Gastrocnemius medialis (tissue), 4 donors: Measurements from ENCODE around the gene ATP1A2. TPM values are rescaled to one million over a fixed set of nuclear protein-coding genes. Genes with fewer than 3 reads are reported as not detected.

Experiments
- ATAC-seq, 2 donors: fragments of 150-250 bp; one replicate each; pipeline ENCODE4 v1.9.1; 2016
- DNase-seq, 2 donors: peaks; one replicate each; pipeline ENCODE4 v3.0.0-alpha.2; 2019
- H3K27ac ChIP-seq, 4 donors: fragments of 200-600 bp; sonication (generic); 1 replicate in 1 of 4; 2 replicates in 3 of 4; pipeline ENCODE4 v1.5.1; 2016 to 2018; ENCODE audit warnings: mild to moderate bottlenecking in 2 of 4, moderate library complexity in 1 of 4
- H3K27me3 ChIP-seq, 3 donors: fragments of 200-600 bp; sonication (generic) in 2 of 3; 1 replicate in 1 of 3; 2 replicates in 2 of 3; pipeline versions ENCODE4 v1.5.1 to v1.6.0; 2016 to 2019; ENCODE audit warnings: mild to moderate bottlenecking in 1 of 3, moderate library complexity in 1 of 3
- H3K36me3 ChIP-seq, 2 donors: fragments of 200-600 bp; sonication (generic) in 1 of 2; one replicate each; pipeline ENCODE4 v1.5.1; 2017 to 2018
- H3K4me1 ChIP-seq, 2 donors: fragments of 200-600 bp; sonication (generic) in 1 of 2; one replicate each; pipeline ENCODE4 v1.5.1; 2016 to 2017; ENCODE audit warnings: mild to moderate bottlenecking in 2 of 2
- H3K4me3 ChIP-seq, 4 donors: fragments of 200-600 bp; sonication (generic) in 3 of 4; 1 replicate in 1 of 4; 2 replicates in 3 of 4; pipeline ENCODE4 v1.5.1; 2016 to 2019; ENCODE audit warnings: mild to moderate bottlenecking in 2 of 4
- H3K9me3 ChIP-seq, 3 donors: fragments of 200-600 bp; sonication (generic) in 2 of 3; 1 replicate in 1 of 3; 2 replicates in 2 of 3; pipeline ENCODE4 v1.5.1; 2016 to 2019
- POLR2A ChIP-seq, 2 donors: fragments of 450-650 bp; IDR thresholded peaks; one replicate each; pipeline ENCODE4 v1.6.1; 2017; ENCODE audit warnings: antibody characterized with exemption in 2 of 2, mild to moderate bottlenecking in 2 of 2, moderate library complexity in 2 of 2
- in situ Hi-C, 4 donors: fragments of 200-750 bp; cut with MboI; loops; one replicate each; pipeline versions ENCODE4 v1.15.0 to v1.8.0; 2017; ENCODE audit warnings: low sequenced_read_pairs in 4 of 4
- intact Hi-C: fragments of 100-400 bp; cut with DNase I; formaldehyde crosslinking; loops from one replicate; pipeline ENCODE4 v1.15.1; 2023; ENCODE audit warnings: low total_unique reads
- total RNA-seq, 4 donors: library from RNA; depleted of rRNA; stranded (reverse); fragments of >200 nt; gene quantifications; one replicate each; pipeline versions ENCODE4 v1.1.0 to v1.2.3, GENCODE V29; 2016
- TF ChIP-seq, protein P1 (sequence below), 5 experiments: fragments of 450-650 bp in 3 of 5; fragments of 200-600 bp in 2 of 5; sonication (generic) in 2 of 5; IDR thresholded peaks in 4 of 5; conservative IDR thresholded peaks in 1 of 5; 1 replicate in 4 of 5; 2 replicates in 1 of 5; pipeline ENCODE4 v1.5.1; 2016 to 2019; ENCODE audit warnings: antibody characterized with exemption in 5 of 5, mild to moderate bottlenecking in 3 of 5, moderate library complexity in 3 of 5

ATP1A2 gene
- total RNA-seq, 4 donors from 2014 or later, result 281 to 710 (median 413) TPM

- in situ Hi-C loops (no loop called here), intact Hi-C loops (no loop called here)
- Histone ChIP-seq H3K4me1 (no peaks in the 10 kb centered on the region), H3K27ac (no peak overlapping the region), H3K36me3 (no peaks in the 10 kb centered on the region), H3K9me3 (no peaks in the 10 kb centered on the region), H3K27me3 (no peaks in the 10 kb centered on the region), H3K4me3 (no peak overlapping the region)
- TF ChIP-seq, protein P1, sequence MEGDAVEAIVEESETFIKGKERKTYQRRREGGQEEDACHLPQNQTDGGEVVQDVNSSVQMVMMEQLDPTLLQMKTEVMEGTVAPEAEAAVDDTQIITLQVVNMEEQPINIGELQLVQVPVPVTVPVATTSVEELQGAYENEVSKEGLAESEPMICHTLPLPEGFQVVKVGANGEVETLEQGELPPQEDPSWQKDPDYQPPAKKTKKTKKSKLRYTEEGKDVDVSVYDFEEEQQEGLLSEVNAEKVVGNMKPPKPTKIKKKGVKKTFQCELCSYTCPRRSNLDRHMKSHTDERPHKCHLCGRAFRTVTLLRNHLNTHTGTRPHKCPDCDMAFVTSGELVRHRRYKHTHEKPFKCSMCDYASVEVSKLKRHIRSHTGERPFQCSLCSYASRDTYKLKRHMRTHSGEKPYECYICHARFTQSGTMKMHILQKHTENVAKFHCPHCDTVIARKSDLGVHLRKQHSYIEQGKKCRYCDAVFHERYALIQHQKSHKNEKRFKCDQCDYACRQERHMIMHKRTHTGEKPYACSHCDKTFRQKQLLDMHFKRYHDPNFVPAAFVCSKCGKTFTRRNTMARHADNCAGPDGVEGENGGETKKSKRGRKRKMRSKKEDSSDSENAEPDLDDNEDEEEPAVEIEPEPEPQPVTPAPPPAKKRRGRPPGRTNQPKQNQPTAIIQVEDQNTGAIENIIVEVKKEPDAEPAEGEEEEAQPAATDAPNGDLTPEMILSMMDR (IDR thresholded peaks at IDR 0.05 in 4 of 5, conservative IDR thresholded peaks at IDR 0.05 in 1 of 5), result no peak
- no peak for TF ChIP-seq POLR2A (IDR thresholded peaks at IDR 0.05)
- DNase-seq (no peak), ATAC-seq (no peak)
Observed at GRCh38 chr1:160179336-160179735, 63.8 kb downstream of the ATP1A2 start.

- in situ Hi-C loops (loop anchor here in 1 of 4 donors (10.0 kb wide), 1 partner anchor 81 kb away; no protein-coding TSS in a partner anchor), intact Hi-C loops (no loop called here)
- TF ChIP-seq, protein P1 (IDR thresholded peaks at IDR 0.05 in 4 of 5, conservative IDR thresholded peaks at IDR 0.05 in 1 of 5), result no peak
- no peak for TF ChIP-seq POLR2A (IDR thresholded peaks at IDR 0.05)
- no peak overlapping the region for H3K4me3 ChIP-seq
- DNase-seq (no peak), ATAC-seq (no peak)
- H3K27ac ChIP-seq, result peak overlapping the region in 1 of 4 donors; percentile 95
- no peaks in the 10 kb centered on the region for H3K36me3 ChIP-seq
- H3K9me3 ChIP-seq, result no peaks in the 10 kb centered on the region
- peaks cover 24 to 36% of the 10 kb centered on the region in 2 donors for H3K4me1 ChIP-seq
- no peaks in the 10 kb centered on the region for H3K27me3 ChIP-seq
Observed at GRCh38 chr1:160186246-160186645, 70.7 kb downstream of the ATP1A2 start.

GRCh38 chr1:160186729-160187128 lies 71.2 kb downstream of the ATP1A2 start:
- no peaks in the 10 kb centered on the region for H3K9me3 ChIP-seq
- H3K27ac ChIP-seq, result peak overlapping the region; percentile 90 to 95 (median 92)

GRCh38 chr1:160187407-160187806 lies 71.8 kb downstream of the ATP1A2 start:
- intact Hi-C loops (no loop called here), in situ Hi-C loops (loop anchor here in 1 of 4 donors (10.0 kb wide), 1 partner anchor 83 kb away; no protein-coding TSS in a partner anchor)
- H3K27me3 ChIP-seq, result no peaks in the 10 kb centered on the region
- no peak for DNase-seq
- no peaks in the 10 kb centered on the region for H3K36me3 ChIP-seq
- no peak overlapping the region for H3K4me3 ChIP-seq
- H3K9me3 ChIP-seq, result no peaks in the 10 kb centered on the region
- H3K27ac ChIP-seq, result peak overlapping the region; percentile 90 to 95 (median 92)
- H3K4me1 ChIP-seq, result peaks cover 35 to 47% of the 10 kb centered on the region in 2 donors
- no peak for ATAC-seq
- TF ChIP-seq, protein P1 (IDR thresholded peaks at IDR 0.05 in 4 of 5, conservative IDR thresholded peaks at IDR 0.05 in 1 of 5), result no peak
- no peak for TF ChIP-seq POLR2A (IDR thresholded peaks at IDR 0.05)

More at GRCh38 chr1:160186729-160187128, 71.2 kb downstream of the ATP1A2 start:
- DNase-seq (no peak), ATAC-seq (no peak)
- in situ Hi-C loops (loop anchor here in 1 of 4 donors (10.0 kb wide), 1 partner anchor 82 kb away; no protein-coding TSS in a partner anchor), intact Hi-C loops (no loop called here)
- no peak overlapping the region for H3K4me3 ChIP-seq
- no peaks in the 10 kb centered on the region for H3K36me3 ChIP-seq
- no peaks in the 10 kb centered on the region for H3K27me3 ChIP-seq
- TF ChIP-seq, protein P1 (IDR thresholded peaks at IDR 0.05 in 4 of 5, conservative IDR thresholded peaks at IDR 0.05 in 1 of 5), result no peak
- no peak for TF ChIP-seq POLR2A (IDR thresholded peaks at IDR 0.05)
- peaks cover 28 to 41% of the 10 kb centered on the region in 2 donors for H3K4me1 ChIP-seq
